Pancreas (tissue), 10 donors: ENCODE results near the gene GLI3. TPM values are rescaled to one million over a fixed set of nuclear protein-coding genes. Genes with fewer than 3 reads are reported as not detected.

Experiments
- ATAC-seq, 4 donors: fragments of 200-7000 bp; cut with Tn5 transposase; one replicate each; pipeline versions ENCODE4 v1.8.0 to v1.9.1; 2020; ENCODE audit warnings: mild to moderate bottlenecking in 4 of 4, moderate library complexity in 4 of 4
- DNase-seq, 6 donors: peaks; one replicate each; pipeline ENCODE4 v3.0.0-alpha.2; 2020
- FAIRE-seq: peaks from 2 replicates; lab custom pipeline; 2012; peaks lifted over from hg19 to GRCh38; lab: Jason Lieb, UNC
- H3K27ac ChIP-seq, 4 donors: fragments of 200-600 bp; sonication (generic); 1 replicate in 3 of 4; 2 replicates in 1 of 4; pipeline versions ENCODE4 v1.5.0 to v1.8.0; 2020
- H3K27me3 ChIP-seq, 4 donors: fragments of 200-600 bp; one replicate each; pipeline ENCODE4 v1.8.0; 2021
- H3K36me3 ChIP-seq, 3 donors: fragments of 200-600 bp; sonication (generic) in 1 of 3; one replicate each; pipeline versions ENCODE4 v1.5.0 to v1.8.0; 2020 to 2021
- H3K4me1 ChIP-seq, 3 donors: fragments of 200-600 bp; one replicate each; pipeline ENCODE4 v1.8.0; 2021
- H3K4me3 ChIP-seq, 4 donors: fragments of 200-600 bp; sonication (generic) in 2 of 4; one replicate each; pipeline versions ENCODE4 v1.5.0 to v1.8.0; 2020 to 2021
- H3K9me3 ChIP-seq, 4 donors: fragments of 200-600 bp; one replicate each; pipeline ENCODE4 v1.8.0; 2021
- CTCF ChIP-seq, 4 donors: fragments of 200-600 bp; sonication (generic) in 3 of 4; IDR thresholded peaks; one replicate each; pipeline versions ENCODE4 v1.5.0 to v1.8.0; 2021; ENCODE audit warnings: antibody characterized with exemption in 4 of 4
- WGBS, 2 donors: extraction: QIAGEN DNeasy Blood & Tissue Kit; methylation state at CpG; one replicate each; pipeline ENCODE4 v1.1.7; 2013; 5-methylcytosine and 5-hydroxymethylcytosine counted together
- intact Hi-C, 3 donors: fragments of 100-400 bp; cut with DNase I; formaldehyde crosslinking; loops; one replicate each; pipeline versions ENCODE4 v1.11.1 to v1.14.2; 2022
- polyA plus RNA-seq, 2 donors: library from polyadenylated mRNA; stranded (reverse); fragments of 200-250 nt; gene quantifications; one replicate each; pipeline ENCODE4 v1.2.3, GENCODE V29; 2013
- total RNA-seq, 6 donors: library from RNA; stranded (reverse); fragmentation: NEBNext Ultra II Directional in 4 of 6; extraction: Animal tissue kit (Norgen Biotek cat#: 25700) in 4 of 6; gene quantifications; one replicate each; pipeline versions ENCODE4 v1.2.1 to v1.2.4, GENCODE V29; 2021 to 2023
- donor health status: healthy with polysubstance abuse.
- donor health status: DM: no; HTN: no; CAD: no; lungs with moderate emphysema.
- donor health status: DM: no; HTN: no; CAD: no.
- donor health status: control.
- donor health status: control.
- donor health status: Bipolar disorder and iron deficiency.
- donor health status: DM: yes; HTN: yes; CAD: no.
- donor health status: DM: no; HTN: no; CAD: no.
- donor health status: DM: no; HTN: no; CAD: no.
- donor health status: DM: yes; HTN: yes; CAD: no.

Gene GLI3
- total and polyA plus RNA-seq, 8 donors = 0.38 to 6.2 (median 1.4) TPM

GRCh38 chr7:41912851-41913567 lies 324.0 kb downstream of the GLI3 start:
- Histone ChIP-seq H3K9me3 (no peaks in the 10 kb centered on the region), H3K27ac (no peak overlapping the region), H3K4me3 (no peak overlapping the region), H3K27me3 (no peaks in the 10 kb centered on the region), H3K36me3 (no peaks in the 10 kb centered on the region), H3K4me1 (no peaks in the 10 kb centered on the region)
- TF ChIP-seq CTCF (IDR thresholded peaks at IDR 0.05) = no peak
- intact Hi-C loops = no loop called here
- DNase-seq (no peak), ATAC-seq (no peak), FAIRE-seq (no peak)
- 53 to 59% methylated on average over 6 of the region's 6 CpGs for WGBS, 2 donors

- H3K36me3 ChIP-seq = no peaks in the 10 kb centered on the region
- no peaks in the 10 kb centered on the region for H3K9me3 ChIP-seq
- intact Hi-C loops = no loop called here
- H3K4me3 ChIP-seq = no peak overlapping the region
- ATAC-seq = no peak
- WGBS, 2 donors = 61 to 75% methylated on average over 2 of the region's 2 CpGs
- no peak for FAIRE-seq
- TF ChIP-seq CTCF (IDR thresholded peaks at IDR 0.05) = no peak
- no peaks in the 10 kb centered on the region for H3K27me3 ChIP-seq
- no peaks in the 10 kb centered on the region for H3K4me1 ChIP-seq
- no peak overlapping the region for H3K27ac ChIP-seq
- no peak for DNase-seq
Measured at GRCh38 chr7:41912426-41912825, 324.6 kb downstream of the GLI3 start.

GRCh38 chr7:41911792-41912191 lies 325.2 kb downstream of the GLI3 start:
- FAIRE-seq (no peak), DNase-seq (no peak), ATAC-seq (no peak)
- no peaks in the 10 kb centered on the region for H3K9me3 ChIP-seq
- intact Hi-C loops = no loop called here
- H3K36me3 ChIP-seq = no peaks in the 10 kb centered on the region
- H3K27me3 ChIP-seq = no peaks in the 10 kb centered on the region
- 79 to 83% methylated on average over 2 of the region's 2 CpGs for WGBS, 2 donors
- no peak overlapping the region for H3K4me3 ChIP-seq
- H3K4me1 ChIP-seq = no peaks in the 10 kb centered on the region
- H3K27ac ChIP-seq = no peak overlapping the region
- TF ChIP-seq CTCF (IDR thresholded peaks at IDR 0.05) = no peak
